AG10803 (cell line): ENCODE results near the gene DHRSX.
A peak's percentile ranks its signal among the peaks of the same experiment; 100 is the strongest.

Experiments
- DNase-seq: peaks from one replicate; pipeline ENCODE4 v3.0.0; 2010; ENCODE audit warnings: low read depth
- H3K4me3 ChIP-seq: 2 replicates; pipeline ENCODE4 v1.5.1; 2011; ENCODE audit warnings: mild to moderate bottlenecking, low read length, control low read depth
- TF ChIP-seq, protein P1 (sequence below): conservative IDR thresholded peaks from 2 replicates; pipeline ENCODE4 v1.5.1; 2011; ENCODE audit warnings: mild to moderate bottlenecking, low read length, control low read depth, inconsistent platforms

The DHRSX gene

DNA sequence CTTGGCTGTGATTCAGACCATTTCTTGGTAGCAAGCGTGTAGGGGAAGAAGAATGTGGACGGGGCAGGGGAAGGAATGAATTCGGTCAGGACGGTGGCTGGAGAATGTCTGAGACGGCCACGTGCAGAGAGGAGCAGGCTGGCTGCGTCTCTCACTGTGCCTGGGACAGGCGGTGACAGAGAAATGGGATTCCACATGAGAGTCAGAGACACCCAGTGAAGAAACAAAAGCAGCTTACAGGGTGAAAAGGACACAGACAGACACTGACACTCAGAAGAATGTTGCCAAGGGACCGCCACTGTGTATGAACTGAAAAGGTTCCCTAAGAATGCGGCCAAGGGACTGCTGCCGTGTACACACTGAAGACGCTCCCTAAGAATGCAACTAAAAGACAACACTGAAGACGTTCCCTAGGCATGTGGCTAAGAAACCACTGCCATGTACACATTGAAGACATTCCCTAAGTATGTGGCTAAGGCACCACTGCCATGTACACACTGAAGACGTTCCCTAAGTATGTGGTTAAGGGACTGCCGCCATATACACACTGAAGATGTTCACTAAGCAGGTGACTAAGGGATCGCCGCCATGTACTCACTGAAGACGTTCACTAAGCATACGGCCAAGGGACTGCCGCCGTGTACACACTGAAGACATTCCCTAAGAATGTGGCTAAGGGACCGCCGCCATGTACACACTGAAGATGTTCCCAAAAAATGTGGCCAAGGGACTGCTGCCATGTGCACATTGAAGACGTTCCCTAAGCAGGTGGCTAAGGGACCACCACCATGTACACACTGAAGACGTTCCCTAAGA lies 49.1 kb downstream of the DHRSX start:
- H3K4me3 ChIP-seq, result no peak overlapping the region
- DNase-seq, result peak; percentile 67
- TF ChIP-seq, protein P1, sequence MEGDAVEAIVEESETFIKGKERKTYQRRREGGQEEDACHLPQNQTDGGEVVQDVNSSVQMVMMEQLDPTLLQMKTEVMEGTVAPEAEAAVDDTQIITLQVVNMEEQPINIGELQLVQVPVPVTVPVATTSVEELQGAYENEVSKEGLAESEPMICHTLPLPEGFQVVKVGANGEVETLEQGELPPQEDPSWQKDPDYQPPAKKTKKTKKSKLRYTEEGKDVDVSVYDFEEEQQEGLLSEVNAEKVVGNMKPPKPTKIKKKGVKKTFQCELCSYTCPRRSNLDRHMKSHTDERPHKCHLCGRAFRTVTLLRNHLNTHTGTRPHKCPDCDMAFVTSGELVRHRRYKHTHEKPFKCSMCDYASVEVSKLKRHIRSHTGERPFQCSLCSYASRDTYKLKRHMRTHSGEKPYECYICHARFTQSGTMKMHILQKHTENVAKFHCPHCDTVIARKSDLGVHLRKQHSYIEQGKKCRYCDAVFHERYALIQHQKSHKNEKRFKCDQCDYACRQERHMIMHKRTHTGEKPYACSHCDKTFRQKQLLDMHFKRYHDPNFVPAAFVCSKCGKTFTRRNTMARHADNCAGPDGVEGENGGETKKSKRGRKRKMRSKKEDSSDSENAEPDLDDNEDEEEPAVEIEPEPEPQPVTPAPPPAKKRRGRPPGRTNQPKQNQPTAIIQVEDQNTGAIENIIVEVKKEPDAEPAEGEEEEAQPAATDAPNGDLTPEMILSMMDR, result no peak

DNA sequence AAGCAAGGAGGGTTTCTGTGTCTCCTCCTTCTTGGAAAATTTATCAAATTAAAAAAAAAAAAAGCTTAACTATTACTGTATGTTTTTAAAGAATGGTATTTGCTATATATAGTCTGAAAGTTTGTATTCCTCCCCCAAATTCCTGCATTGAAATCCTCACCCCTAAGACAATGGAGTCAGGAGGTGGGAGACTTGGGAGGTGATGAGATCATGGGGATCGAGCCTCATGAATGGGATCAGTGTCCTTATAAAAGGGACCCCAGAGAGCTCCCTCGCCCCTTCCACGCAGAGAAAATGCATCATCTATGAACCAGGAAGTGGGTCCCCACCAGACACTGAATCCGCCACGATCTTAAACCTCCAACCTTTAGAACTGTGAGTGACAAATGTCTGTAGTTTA lies 50.1 kb downstream of the DHRSX start:
- no peak for DNase-seq
- TF ChIP-seq, protein P1, result no peak
- H3K4me3 ChIP-seq, result no peak overlapping the region

DNA sequence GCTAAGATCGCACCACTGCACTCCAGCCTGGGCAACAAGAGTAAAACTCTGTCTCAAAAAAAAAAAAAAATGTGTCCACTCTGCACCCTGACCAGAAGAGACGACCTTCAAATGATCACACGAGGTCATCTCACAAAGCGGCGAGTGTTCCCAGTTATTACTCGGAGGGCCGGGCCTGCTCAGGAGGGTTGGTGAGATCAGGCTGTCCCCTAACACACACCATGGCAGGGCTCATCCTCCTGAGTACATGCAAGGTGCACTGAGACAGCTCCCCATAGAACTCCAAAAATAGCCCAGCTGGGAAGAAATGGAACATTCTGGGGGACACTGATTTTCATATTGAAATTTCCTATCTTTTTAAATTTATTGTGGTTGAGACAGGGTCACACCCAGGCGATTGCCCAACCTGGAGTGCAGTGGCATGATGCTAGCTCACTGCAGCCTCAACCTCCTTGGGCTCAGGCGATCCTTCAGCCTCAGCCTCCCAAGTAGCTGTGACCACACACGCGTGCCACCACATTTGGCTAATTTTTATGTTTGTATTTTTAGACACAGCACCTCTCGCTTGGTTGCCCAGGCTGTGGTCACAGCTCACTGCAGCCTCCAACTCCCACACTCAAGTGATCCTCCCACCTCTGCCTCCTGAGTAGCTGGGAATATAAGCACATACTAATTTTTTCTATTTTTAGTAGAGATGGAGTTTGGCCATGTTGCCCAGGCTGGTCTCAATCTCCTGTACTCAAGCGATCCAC lies 51.5 kb downstream of the DHRSX start:
- no peak overlapping the region for H3K4me3 ChIP-seq
- TF ChIP-seq, protein P1, result no peak
- no peak for DNase-seq

DNA sequence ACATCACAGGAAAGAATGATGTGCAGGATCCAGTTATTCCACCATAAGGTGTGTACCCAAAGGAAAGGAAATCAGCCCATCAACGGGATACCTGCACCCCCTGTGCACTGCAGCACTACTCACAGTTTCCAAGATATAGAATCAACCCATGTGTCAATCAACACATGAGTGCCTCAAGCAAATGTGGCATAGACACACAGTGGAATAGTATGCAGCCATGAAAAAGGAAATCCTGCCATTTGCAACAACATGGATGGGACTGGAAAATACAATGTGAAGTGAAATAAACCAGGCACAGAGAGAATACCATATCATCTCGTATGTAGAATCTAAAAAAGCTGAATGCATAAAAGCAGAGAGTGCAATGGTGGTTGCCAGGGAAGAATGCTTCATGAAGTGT lies 53.3 kb downstream of the DHRSX start:
- DNase-seq, result no peak
- TF ChIP-seq, protein P1, result no peak
- H3K4me3 ChIP-seq, result no peak overlapping the region

DNA sequence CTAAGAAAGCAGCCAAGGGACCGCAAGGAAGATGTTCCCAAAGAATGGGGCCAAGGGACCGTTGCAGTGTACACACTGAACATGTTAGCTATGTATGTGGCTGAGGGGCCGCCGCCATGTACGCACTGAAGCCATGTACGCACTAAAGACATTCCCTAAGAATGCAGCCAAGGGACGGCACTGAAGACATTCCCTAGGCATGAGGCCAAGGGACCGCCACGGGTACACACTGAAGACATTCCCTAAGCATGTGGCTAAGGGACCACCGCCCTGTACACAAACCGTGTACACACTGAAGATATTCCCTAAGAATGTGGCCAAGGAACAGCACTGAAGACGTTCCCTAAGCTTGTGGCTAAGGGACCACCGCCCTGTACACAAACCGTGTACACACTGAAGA lies 54.0 kb downstream of the DHRSX start:
- H3K4me3 ChIP-seq, result no peak overlapping the region
- TF ChIP-seq, protein P1, result no peak
- no peak for DNase-seq

DNA sequence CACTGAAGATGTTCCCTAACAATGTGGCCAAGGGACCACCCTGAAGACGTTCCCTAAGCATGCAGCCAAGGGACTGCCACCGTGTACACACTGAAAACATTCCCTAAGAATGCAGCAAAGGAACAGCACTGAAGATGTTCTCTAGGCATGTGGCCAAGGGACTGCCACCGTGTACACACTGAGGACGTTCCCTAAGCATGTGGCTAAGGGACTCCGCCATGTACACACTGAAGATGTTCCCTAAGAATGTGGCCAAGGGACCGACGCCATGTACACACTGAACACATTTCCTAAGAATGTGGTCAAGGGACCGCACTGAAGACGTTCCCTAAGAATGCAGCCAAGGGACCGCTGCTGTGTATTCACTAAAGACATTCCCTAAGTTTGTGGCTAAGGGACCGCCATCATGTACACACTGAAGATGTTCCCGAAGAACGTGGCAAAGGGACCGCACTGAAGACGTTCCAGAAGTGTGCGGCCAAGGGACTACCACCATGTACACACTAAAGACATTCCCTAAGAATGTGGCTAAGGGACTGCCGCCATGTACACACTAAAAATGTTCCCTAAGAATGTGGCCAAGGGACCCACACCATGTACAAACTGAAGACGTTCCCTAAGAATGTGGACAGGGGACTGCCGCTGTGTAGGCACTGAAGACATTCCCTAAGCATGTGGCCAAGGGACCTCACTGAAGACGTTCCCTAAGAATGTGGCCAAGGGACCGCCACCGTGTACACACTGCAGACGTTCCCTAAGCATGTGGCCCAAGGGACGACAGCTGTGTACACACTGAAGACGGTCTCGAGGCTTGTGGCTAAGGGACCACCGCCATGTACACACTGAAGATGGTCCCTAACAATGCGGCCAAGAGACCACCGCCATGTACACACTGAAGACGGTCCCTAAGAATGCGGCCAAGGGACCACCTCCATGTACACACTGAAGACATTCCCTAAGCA lies 54.8 kb downstream of the DHRSX start:
- H3K4me3 ChIP-seq, result no peak overlapping the region
- DNase-seq, result no peak
- TF ChIP-seq, protein P1, result no peak
